Fibroblast of lung (primary cell): Measurements from ENCODE around the gene KRT38. TPM values are rescaled to one million over a fixed set of nuclear protein-coding genes. Genes with fewer than 3 reads are reported as not detected.
"Not testable (repeated sequence)": the region's sequence is repeated elsewhere in the genome, so short reads cannot be mapped to it uniquely, and the experiment has no call there.

Source experiments
- DNase-seq, 2 donors: peaks; one replicate each; pipeline versions ENCODE4 v3.0.0 to v3.0.0-alpha.2; 2010; ENCODE audit warnings: low read depth in 2 of 2
- H2AFZ ChIP-seq: 2 replicates; pipeline ENCODE4 v1.5.1; 2012; ENCODE audit warnings: low read length, control low read depth, inconsistent platforms
- H3K27ac ChIP-seq: 2 replicates; pipeline ENCODE4 v1.5.1; 2011; ENCODE audit warnings: low read length, control low read depth; ENCODE audit not compliant: insufficient read depth
- H3K27me3 ChIP-seq: 2 replicates; pipeline ENCODE4 v1.5.1; 2011; ENCODE audit warnings: mild to moderate bottlenecking, low read length; ENCODE audit not compliant: control insufficient read depth, insufficient read depth
- H3K36me3 ChIP-seq: 2 replicates; pipeline ENCODE4 v1.5.1; 2011; ENCODE audit warnings: low read length; ENCODE audit not compliant: control insufficient read depth, insufficient read depth
- H3K4me1 ChIP-seq: 2 replicates; pipeline ENCODE4 v1.5.1; 2011; ENCODE audit warnings: low read length; ENCODE audit not compliant: control insufficient read depth, insufficient read depth; ENCODE audit errors: extremely low read depth
- H3K4me2 ChIP-seq: 2 replicates; pipeline ENCODE4 v1.5.1; 2011; ENCODE audit warnings: low read length, control low read depth; ENCODE audit not compliant: insufficient read depth; ENCODE audit errors: extremely low read depth
- H3K4me3 ChIP-seq, 4 experiments: fragments of 200-600 bp in 1 of 4; sonication (generic) in 1 of 4; replicated peaks in 1 of 4; 2 replicates each; pipeline ENCODE4 v1.5.1; 2011 to 2016; ENCODE audit warnings: low read length in 4 of 4, low read depth in 3 of 4, mild to moderate bottlenecking in 3 of 4, control low read depth in 2 of 4, inconsistent platforms in 1 of 4, mixed read lengths in 1 of 4; ENCODE audit not compliant: insufficient read depth in 1 of 4; ENCODE audit errors: control extremely low read depth in 1 of 4
- H3K79me2 ChIP-seq: 2 replicates; pipeline ENCODE4 v1.5.1; 2012; ENCODE audit warnings: mild to moderate bottlenecking, low read length, inconsistent platforms; ENCODE audit not compliant: control insufficient read depth, insufficient read depth
- H3K9ac ChIP-seq: 2 replicates; pipeline ENCODE4 v1.5.1; 2011; ENCODE audit warnings: mild to moderate bottlenecking, low read length, control low read depth; ENCODE audit not compliant: insufficient read depth
- H3K9me3 ChIP-seq: 2 replicates; pipeline ENCODE4 v1.5.1; 2012; ENCODE audit warnings: low read depth, low read length; ENCODE audit not compliant: control insufficient read depth, insufficient read depth
- H4K20me1 ChIP-seq: 2 replicates; pipeline ENCODE4 v1.5.1; 2011; ENCODE audit warnings: low read length; ENCODE audit not compliant: control insufficient read depth, insufficient read depth; ENCODE audit errors: extremely low read depth
- EZH2 ChIP-seq: IDR thresholded peaks from 2 replicates; pipeline ENCODE4 v1.5.1; 2012; ENCODE audit warnings: low read length, control low read depth, mild to moderate bottlenecking; ENCODE audit errors: missing control alignments
- polyA plus RNA-seq, 2 donors: library from polyadenylated mRNA; depleted of rRNA in 1 of 2; stranded (reverse) in 1 of 2; unstranded in 1 of 2; fragments of >200 nt; gene quantifications; 2 replicates each; pipeline ENCODE4 v1.2.1, GENCODE V29; 2011 to 2012; ENCODE audit warnings: missing spikeins in 1 of 2
- total RNA-seq: library from RNA; depleted of rRNA; stranded (reverse); fragments of >200 nt; gene quantifications from 2 replicates; pipeline ENCODE4 v1.2.1, GENCODE V29; 2014
- TF ChIP-seq, protein P1 (sequence below), 2 donors: IDR thresholded peaks in 1 of 2; conservative IDR thresholded peaks in 1 of 2; 1 replicate in 1 of 2; 2 replicates in 1 of 2; pipeline ENCODE4 v1.5.1; 2011 to 2012; ENCODE audit warnings: low read length in 2 of 2, control low read depth in 1 of 2, inconsistent platforms in 1 of 2, low read depth in 1 of 2, mild to moderate bottlenecking in 1 of 2

The KRT38 gene
- total and polyA plus RNA-seq, 2 donors (not counting 1 experiment from before 2014, with no cell fraction given) = under 0.01 to 0.02 TPM

DNA sequence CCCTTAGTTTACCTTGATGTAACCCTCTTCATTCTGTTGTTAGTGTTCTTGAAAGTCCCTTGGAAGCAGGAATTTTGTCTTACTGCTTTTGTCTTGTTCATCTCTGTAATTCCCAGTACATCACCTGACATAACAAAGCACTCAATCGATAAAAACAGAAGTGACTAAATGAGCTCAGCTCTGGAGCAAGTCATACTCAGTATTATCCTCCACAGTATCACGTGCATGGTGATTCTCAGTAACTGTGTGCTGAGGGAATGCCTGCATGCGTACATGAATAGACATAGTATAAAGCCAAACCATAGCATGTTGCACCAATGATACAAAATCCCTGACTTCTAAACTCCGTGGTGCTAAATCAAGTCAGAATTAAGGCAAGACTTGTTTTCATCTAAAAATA lies 7.2 kb downstream of the KRT38 start:
- H3K9ac ChIP-seq = no peak overlapping the region
- H3K36me3 ChIP-seq = no peaks in the 10 kb centered on the region
- DNase-seq = no peak
- H3K9me3 ChIP-seq = no peaks in the 10 kb centered on the region
- H3K4me1 ChIP-seq = no peaks in the 10 kb centered on the region
- no peak overlapping the region for H3K27ac ChIP-seq
- no peak overlapping the region for H3K4me3 ChIP-seq
- H3K27me3 ChIP-seq = peaks cover 5% of the 10 kb centered on the region
- H3K4me2 ChIP-seq = no peak overlapping the region
- no peak for TF ChIP-seq EZH2
- TF ChIP-seq, protein P1, sequence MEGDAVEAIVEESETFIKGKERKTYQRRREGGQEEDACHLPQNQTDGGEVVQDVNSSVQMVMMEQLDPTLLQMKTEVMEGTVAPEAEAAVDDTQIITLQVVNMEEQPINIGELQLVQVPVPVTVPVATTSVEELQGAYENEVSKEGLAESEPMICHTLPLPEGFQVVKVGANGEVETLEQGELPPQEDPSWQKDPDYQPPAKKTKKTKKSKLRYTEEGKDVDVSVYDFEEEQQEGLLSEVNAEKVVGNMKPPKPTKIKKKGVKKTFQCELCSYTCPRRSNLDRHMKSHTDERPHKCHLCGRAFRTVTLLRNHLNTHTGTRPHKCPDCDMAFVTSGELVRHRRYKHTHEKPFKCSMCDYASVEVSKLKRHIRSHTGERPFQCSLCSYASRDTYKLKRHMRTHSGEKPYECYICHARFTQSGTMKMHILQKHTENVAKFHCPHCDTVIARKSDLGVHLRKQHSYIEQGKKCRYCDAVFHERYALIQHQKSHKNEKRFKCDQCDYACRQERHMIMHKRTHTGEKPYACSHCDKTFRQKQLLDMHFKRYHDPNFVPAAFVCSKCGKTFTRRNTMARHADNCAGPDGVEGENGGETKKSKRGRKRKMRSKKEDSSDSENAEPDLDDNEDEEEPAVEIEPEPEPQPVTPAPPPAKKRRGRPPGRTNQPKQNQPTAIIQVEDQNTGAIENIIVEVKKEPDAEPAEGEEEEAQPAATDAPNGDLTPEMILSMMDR (conservative IDR thresholded peaks at IDR 0.05 in 1 of 2, IDR thresholded peaks at IDR 0.05 in 1 of 2; ENCODE audit: low read depth in 1 of 2, low read length in 2 of 2) = no peak
- H3K79me2 ChIP-seq = no peaks in the 10 kb centered on the region
- no peaks in the 10 kb centered on the region for H4K20me1 ChIP-seq
- no peak overlapping the region for H2AFZ ChIP-seq

DNA sequence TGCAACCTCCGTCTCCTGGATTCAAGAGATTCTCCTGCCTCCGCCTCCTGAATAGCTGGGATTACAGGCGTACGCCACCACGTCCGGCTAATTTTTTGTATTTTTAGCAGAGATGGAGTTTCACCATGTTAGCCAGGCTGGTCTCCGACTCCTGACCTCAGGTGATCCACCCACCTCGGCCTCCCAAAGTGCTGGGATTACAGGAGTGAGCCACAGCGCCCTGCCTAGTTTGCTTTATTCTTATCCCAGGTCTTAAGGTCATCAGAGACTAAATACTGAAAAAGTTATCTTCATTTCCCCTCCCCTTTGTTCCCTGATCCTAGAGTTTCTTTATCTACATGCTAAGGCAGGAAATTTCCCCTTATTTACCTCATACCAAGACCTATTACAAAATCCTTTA lies 10.4 kb downstream of the KRT38 start:
- not testable (repeated sequence) for H4K20me1 ChIP-seq, DNase-seq, H3K9ac ChIP-seq, H3K27me3 ChIP-seq, H3K4me2 ChIP-seq, H2AFZ ChIP-seq, H3K79me2 ChIP-seq, H3K27ac ChIP-seq, H3K4me1 ChIP-seq, H3K36me3 ChIP-seq, H3K4me3 ChIP-seq, H3K9me3 ChIP-seq

DNA sequence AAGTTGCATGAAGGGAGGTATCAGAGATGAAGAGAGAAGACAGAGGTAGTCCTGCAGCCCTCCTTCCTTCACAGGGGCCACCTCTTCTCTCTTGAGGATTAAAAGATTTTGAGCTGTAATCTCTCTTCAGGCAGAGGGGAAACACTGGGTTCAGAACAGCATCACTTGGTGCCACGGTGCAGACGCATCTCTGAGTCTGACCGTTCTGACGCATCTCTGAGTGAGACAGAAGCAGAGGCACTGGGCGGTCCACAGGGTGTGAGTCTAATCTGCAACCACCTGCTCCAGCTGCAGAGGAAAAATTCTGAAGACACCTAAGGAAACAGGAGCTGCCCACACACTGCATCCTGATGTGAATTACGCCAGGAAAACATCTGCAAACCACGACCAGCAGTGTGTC lies 11.1 kb downstream of the KRT38 start:
- no peaks in the 10 kb centered on the region for H3K79me2 ChIP-seq
- no peak overlapping the region for H3K4me2 ChIP-seq
- H3K4me3 ChIP-seq = no peak overlapping the region
- H3K36me3 ChIP-seq = no peaks in the 10 kb centered on the region
- no peaks in the 10 kb centered on the region for H3K9me3 ChIP-seq
- H3K4me1 ChIP-seq = no peaks in the 10 kb centered on the region
- H3K9ac ChIP-seq = no peak overlapping the region
- TF ChIP-seq, protein P1 (conservative IDR thresholded peaks at IDR 0.05 in 1 of 2, IDR thresholded peaks at IDR 0.05 in 1 of 2; ENCODE audit: low read depth in 1 of 2, low read length in 2 of 2) = no peak
- no peak for TF ChIP-seq EZH2
- peaks cover 5% of the 10 kb centered on the region for H3K27me3 ChIP-seq
- no peak overlapping the region for H2AFZ ChIP-seq
- no peak overlapping the region for H3K27ac ChIP-seq
- DNase-seq = no peak
- H4K20me1 ChIP-seq = no peaks in the 10 kb centered on the region
